Fibroblast of villous mesenchyme (primary cell): Measurements from ENCODE around the gene TSPAN10. TPM values are rescaled to one million over a fixed set of nuclear protein-coding genes. Genes with fewer than 3 reads are reported as not detected.
"Not testable (repeated sequence)": the region's sequence is repeated elsewhere in the genome, so short reads cannot be mapped to it uniquely, and the experiment has no call there.

Source experiments
- DNase-seq: peaks from one replicate; pipeline ENCODE4 v3.0.0-alpha.2; 2010; ENCODE audit warnings: low read depth
- H3K4me3 ChIP-seq: 2 replicates; pipeline ENCODE4 v1.5.1; 2011; ENCODE audit warnings: low read depth, mild to moderate bottlenecking, low read length
- total RNA-seq: library from RNA; depleted of rRNA; stranded (reverse); fragments of >200 nt; gene quantifications from 2 replicates; pipeline ENCODE4 v1.2.3, GENCODE V29; 2012
- TF ChIP-seq, protein P1 (sequence below): IDR thresholded peaks from 2 replicates; pipeline ENCODE4 v1.5.1; 2012; ENCODE audit warnings: low read depth, mild to moderate bottlenecking, low read length; ENCODE audit not compliant: insufficient read depth

Gene TSPAN10
- total RNA-seq, 1 donor: 1.7 TPM

DNA sequence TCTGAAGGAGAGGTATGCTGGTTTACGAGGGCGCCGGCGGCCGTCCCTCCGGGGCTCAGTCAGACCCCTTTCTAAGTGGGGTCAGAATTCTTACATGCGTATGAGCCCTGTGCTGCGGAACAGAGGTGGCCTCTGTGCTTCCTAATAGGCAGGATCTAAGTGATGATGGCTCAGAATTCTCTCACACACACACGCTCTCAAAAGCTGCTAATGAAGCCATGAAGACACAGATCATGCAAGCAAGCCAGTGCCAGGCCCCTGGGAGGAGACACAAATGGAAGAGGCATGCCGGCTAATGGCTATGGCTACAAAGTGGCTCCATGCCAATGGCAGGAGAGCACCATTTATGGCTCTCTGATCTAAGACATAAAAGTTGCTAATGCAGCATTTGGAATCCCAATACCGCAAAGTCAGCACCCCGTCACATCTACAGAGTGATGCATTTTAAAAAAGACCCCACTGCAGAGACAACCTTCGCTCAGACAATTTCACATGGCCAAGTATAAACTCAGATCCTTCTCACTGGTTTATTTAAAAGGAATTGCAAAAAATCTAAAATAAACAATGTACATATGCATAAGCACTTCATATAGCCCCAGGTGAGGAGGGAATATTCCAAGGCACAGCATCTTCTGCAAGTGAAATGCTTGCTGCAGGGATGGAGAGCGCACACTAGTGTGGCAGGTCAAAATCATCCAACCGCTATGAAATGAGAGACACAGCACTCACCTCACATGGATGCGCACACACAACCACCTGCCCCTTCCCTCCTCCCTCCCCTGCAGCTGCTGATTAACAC is 24.6 kb upstream of the TSPAN10 start:
- no peak overlapping the region for H3K4me3 ChIP-seq
- DNase-seq: no peak
- TF ChIP-seq, protein P1, sequence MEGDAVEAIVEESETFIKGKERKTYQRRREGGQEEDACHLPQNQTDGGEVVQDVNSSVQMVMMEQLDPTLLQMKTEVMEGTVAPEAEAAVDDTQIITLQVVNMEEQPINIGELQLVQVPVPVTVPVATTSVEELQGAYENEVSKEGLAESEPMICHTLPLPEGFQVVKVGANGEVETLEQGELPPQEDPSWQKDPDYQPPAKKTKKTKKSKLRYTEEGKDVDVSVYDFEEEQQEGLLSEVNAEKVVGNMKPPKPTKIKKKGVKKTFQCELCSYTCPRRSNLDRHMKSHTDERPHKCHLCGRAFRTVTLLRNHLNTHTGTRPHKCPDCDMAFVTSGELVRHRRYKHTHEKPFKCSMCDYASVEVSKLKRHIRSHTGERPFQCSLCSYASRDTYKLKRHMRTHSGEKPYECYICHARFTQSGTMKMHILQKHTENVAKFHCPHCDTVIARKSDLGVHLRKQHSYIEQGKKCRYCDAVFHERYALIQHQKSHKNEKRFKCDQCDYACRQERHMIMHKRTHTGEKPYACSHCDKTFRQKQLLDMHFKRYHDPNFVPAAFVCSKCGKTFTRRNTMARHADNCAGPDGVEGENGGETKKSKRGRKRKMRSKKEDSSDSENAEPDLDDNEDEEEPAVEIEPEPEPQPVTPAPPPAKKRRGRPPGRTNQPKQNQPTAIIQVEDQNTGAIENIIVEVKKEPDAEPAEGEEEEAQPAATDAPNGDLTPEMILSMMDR: no peak

DNA sequence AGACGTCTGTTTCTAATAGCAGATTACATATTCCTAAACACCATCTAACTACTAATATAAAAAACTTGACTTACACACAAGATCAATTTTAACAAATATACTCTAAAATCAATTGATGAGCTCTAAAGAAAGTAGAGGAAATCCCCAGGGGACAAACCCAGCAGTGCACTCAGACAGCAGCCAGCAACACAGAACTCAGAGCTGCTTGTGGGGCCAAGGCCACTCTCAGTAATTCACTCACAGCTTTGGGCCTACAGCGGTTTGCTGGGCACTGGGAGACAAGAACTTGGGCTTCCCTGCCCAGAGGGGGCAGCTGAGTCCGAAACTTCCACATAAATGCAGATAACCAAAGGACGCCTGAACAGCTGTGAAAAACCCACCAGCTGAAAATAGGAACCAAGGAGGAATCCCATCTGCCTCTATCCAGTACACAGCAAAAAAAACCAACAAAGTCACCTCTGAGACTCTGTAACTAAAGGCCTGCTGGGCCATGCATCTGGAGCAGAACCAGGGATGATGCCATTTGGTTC is 21.5 kb upstream of the TSPAN10 start:
- DNase-seq: no peak
- TF ChIP-seq, protein P1: no peak
- H3K4me3 ChIP-seq: no peak overlapping the region

DNA sequence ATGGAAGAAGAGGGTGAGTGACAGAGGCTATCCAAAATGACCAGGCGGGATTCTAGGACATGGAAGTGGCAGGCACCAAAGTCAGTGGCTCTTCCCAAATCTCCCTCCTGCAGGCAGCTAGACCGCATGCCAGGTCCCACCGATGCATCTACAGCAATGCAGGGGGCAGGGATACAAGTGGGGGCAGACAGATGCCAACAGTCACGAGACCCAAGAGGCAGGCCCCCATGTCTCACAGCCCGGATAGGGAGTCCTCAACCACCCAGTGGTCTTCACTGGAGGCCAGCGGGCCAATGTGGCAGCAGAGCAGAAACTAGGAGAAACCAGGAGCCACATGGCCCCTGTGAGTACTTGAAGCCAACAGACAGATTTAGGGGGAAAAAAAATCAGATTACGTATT is 20.1 kb upstream of the TSPAN10 start:
- TF ChIP-seq, protein P1: no peak
- H3K4me3 ChIP-seq: no peak overlapping the region
- no peak for DNase-seq

DNA sequence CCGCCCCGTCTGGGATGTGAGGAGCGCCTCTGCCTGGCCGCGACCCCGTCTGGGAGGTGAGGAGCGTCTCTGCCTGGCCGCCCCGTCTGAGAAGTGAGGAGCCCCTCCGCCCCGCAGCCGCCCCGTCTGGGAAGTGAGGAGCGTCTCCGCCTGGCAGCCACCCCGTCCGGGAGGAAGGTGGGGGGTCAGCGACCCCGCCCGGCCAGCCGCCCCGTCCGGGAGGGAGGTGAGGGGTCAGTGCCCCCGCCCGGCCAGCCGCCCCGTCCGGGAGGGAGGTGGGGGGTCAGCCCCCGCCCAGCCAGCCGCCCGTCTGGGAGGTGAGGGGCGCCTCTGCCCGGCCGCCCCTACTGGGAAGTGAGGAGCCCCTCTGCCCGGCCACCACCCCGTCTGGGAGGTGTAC is 18.7 kb upstream of the TSPAN10 start:
- H3K4me3 ChIP-seq, DNase-seq: not testable (repeated sequence)

DNA sequence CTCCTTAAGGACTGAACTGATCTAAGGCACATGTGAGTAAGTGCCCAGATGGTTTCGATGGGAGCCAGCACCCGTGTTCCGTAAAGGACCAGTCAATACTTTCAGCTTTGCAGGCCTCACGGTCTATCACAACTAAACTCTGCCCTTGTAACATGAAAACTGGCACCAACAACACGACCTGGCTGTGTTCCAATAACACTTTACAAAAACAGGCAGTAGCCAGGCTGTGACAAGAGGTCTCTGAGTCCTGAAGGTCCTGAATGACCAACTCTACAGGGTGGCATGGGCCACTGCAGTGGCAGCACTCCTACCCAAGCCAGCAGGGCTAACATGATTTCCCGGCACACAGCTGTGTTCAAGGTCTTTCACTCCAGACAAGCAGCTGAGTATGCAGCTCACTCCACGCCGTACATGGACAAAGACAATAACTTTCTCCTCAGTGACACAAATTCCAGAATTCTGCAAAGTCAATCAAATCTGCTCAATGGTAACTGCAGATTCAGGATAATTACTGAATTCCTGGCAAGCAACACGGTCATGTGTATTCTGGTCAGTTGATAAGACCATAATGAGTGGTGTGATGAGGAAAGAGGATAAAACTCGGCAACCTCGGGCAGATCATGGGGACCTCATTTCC is 15.4 kb upstream of the TSPAN10 start:
- H3K4me3 ChIP-seq: no peak overlapping the region
- no peak for DNase-seq
- TF ChIP-seq, protein P1: no peak

DNA sequence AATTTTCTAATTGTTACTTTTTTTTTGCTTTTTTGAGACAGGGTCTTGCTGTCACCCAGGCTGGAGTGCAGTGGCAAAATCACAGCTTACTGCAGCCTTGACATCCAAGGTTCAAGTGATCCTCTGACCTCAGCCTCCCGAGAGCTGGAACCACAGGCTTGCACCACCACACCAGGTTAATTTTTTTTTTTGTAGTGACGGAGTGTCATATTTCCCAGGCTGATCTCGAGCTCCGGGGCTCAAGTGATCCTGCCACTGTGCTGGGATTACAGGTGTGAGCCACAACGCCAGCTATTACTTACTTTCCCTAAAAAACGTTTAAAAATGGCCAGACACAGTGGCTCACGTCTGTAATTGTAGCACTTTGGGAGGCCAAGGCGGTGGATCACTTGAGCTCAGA is 6.7 kb upstream of the TSPAN10 start:
- H3K4me3 ChIP-seq: no peak overlapping the region
- no peak for DNase-seq
- TF ChIP-seq, protein P1: no peak

DNA sequence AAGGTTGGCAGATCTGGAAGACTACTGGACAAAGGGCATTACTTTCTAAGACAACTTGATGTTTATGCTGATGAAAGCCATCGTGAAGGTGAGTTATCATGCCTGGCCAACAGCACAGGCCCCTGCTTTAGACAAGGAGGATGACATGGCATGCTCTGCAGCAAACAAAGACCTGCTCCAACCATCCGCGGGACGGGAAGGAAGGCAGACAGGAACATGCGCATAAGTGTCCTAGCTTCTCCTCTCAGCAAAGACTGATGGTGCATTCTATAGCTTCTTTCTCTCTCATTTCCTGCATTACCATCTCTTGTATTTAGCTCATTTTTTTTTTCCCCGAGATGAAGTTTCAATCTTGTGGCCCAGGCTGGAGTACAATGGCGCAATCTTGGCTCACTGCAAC is 5.5 kb upstream of the TSPAN10 start:
- TF ChIP-seq, protein P1: no peak
- H3K4me3 ChIP-seq: no peak overlapping the region
- DNase-seq: no peak
